Erythroblast (primary cell): ENCODE results near the gene SUMO2.

Source experiments
- GATA1 ChIP-seq: IDR thresholded peaks from 2 replicates; pipeline ENCODE4 v1.6.1; 2011; ENCODE audit warnings: low read depth, mild to moderate bottlenecking, control low read depth, low read length, moderate library complexity
- POLR2A ChIP-seq: IDR thresholded peaks from 2 replicates; pipeline ENCODE4 v1.6.1; 2011; ENCODE audit warnings: mild to moderate bottlenecking, low read length

DNA sequence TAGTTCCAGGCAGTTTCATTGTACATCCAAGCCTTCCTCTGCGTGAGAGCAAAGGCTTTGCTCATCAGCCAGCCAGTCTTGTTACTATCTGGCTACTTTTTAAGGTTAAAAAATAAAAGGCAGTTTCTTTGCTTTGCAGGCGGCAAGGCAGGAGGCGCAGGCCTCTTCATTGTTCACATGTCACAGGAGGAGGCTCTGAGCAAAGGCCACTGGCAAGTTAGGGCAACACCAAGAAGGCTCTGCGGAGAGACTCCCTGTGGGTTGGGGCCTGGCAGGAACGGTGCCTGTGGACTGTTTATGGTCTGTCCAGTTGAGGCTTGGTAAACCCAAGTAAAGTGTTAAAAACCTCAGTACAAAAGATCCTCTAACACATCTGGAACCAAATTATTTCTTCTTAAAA, 47.3 kb downstream of the SUMO2 start:
- TF ChIP-seq POLR2A (no peak), GATA1 (no peak)
